Measurements from ENCODE around the gene IFT172.

DNA sequence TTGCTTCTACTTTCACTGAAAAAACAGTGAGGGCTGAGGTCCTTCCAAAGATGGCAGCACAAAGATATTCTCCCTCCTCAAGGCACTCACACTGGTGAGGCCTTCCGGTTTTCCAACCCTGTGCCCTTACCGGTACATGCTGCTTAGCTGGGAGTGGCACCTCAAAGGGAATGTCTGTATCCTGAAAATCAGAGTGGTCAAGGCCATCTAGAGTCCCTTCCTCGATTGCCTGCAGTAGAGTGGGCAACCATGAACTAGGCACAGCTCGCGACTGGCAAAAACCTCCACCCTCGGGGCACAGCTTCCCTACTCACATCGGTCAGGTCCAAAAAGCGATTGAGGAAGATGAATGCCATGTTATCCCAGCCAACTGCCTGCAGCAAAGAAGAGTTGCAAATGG, 43.9 kb downstream of the IFT172 start:
- TF ChIP-seq, protein P1, sequence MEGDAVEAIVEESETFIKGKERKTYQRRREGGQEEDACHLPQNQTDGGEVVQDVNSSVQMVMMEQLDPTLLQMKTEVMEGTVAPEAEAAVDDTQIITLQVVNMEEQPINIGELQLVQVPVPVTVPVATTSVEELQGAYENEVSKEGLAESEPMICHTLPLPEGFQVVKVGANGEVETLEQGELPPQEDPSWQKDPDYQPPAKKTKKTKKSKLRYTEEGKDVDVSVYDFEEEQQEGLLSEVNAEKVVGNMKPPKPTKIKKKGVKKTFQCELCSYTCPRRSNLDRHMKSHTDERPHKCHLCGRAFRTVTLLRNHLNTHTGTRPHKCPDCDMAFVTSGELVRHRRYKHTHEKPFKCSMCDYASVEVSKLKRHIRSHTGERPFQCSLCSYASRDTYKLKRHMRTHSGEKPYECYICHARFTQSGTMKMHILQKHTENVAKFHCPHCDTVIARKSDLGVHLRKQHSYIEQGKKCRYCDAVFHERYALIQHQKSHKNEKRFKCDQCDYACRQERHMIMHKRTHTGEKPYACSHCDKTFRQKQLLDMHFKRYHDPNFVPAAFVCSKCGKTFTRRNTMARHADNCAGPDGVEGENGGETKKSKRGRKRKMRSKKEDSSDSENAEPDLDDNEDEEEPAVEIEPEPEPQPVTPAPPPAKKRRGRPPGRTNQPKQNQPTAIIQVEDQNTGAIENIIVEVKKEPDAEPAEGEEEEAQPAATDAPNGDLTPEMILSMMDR (conservative IDR thresholded peaks at IDR 0.05; ENCODE audit: low read depth, low read length), result no peak
- no peak for TF ChIP-seq CEBPB (IDR thresholded peaks at IDR 0.05; ENCODE audit: low read depth, low read length)
- TF ChIP-seq POLR2A (IDR thresholded peaks at IDR 0.05; ENCODE audit: low read depth, low read length), result no peak
- TF ChIP-seq SMC3 (IDR thresholded peaks at IDR 0.05; ENCODE audit: low read depth, low read length), result no peak
- no peak for TF ChIP-seq RAD21 (IDR thresholded peaks at IDR 0.05; ENCODE audit: low read length)
- TF ChIP-seq CHD1 (IDR thresholded peaks at IDR 0.05; ENCODE audit: low read depth, low read length), result no peak
